Femur (tissue), 1 donor: ENCODE measurements around the gene TAC4.
A peak's percentile ranks its signal among the peaks of the same experiment; 100 is the strongest.

ENCODE experiments used
- DNase-seq: peaks from one replicate; pipeline ENCODE4 v3.0.0-alpha.2; 2017

Gene TAC4

GRCh38 chr17:49872754-49873377, 25.0 kb upstream of the TAC4 start:
- DNase-seq, result no peak

DNA sequence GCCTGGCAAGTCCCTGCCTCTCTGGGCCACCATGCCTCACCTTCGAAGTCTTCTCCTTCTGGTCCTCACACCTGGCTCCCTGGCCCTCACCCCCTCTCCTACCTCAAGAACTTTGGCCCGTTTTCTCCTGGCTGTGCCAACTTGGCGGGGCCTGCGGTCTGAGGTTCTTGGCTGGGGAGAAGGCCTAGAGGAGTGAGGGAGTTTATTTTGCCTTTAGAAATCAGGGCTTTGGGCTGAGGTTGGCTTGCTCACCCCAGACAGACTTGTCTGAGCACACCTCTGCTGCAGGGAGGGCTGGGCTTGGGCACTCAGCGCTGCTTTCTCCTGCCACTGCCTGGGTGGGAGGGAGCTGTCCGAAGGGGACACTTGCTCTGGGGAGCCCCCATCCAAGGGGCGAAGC, 23.3 kb upstream of the TAC4 start:
- DNase-seq, result no peak

DNA sequence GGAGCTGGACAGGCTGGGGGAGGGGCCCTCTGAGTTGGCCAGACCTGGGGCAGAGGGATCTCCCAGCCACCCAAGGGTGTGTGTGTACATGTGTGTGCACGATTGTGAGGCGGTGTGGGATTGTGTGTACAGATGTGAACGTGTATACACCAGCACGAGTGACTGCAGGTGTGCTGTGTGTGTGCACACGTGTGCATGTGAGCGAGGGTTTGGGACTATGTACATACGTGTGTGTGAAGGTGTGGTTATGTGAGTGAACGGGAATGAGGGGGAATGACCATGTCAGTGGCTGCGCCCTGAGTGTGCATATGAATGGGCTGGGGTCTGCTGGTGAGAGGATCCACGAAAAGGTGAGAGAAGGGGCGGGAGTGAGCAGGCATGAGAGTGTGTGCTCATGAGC, 22.4 kb upstream of the TAC4 start:
- DNase-seq, result no peak

GRCh38 chr17:49869038-49869374, 21.1 kb upstream of the TAC4 start:
- no peak for DNase-seq

DNA sequence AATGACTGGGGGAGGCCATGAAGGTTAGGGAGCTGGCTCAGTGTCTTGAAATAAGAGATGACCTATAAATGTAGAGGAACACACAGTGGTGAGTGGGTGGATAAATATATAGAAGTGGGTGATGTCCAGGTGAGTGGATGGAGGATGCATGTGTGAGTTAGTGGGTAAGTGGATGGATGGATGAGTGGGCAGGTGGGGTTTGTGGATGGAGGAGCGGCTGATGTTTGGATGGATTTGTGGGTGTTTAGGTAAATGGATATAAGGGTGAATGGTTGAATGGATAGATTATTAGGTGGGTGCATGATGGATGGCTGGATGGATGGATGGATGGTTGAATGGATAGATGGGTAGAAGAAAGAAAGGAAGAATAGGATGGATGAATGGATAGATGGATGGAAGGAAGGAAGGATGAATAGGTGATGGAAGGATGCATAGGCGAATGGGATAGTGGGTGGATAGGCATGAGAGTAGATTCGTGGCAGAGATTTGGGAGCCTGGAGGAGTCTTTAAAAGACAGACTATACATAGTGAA, 19.1 kb upstream of the TAC4 start:
- no peak for DNase-seq

GRCh38 chr17:49866019-49866380, 18.1 kb upstream of the TAC4 start:
- DNase-seq, result no peak

GRCh38 chr17:49862781-49863331, 15.0 kb upstream of the TAC4 start:
- peak; percentile 74 for DNase-seq

DNA sequence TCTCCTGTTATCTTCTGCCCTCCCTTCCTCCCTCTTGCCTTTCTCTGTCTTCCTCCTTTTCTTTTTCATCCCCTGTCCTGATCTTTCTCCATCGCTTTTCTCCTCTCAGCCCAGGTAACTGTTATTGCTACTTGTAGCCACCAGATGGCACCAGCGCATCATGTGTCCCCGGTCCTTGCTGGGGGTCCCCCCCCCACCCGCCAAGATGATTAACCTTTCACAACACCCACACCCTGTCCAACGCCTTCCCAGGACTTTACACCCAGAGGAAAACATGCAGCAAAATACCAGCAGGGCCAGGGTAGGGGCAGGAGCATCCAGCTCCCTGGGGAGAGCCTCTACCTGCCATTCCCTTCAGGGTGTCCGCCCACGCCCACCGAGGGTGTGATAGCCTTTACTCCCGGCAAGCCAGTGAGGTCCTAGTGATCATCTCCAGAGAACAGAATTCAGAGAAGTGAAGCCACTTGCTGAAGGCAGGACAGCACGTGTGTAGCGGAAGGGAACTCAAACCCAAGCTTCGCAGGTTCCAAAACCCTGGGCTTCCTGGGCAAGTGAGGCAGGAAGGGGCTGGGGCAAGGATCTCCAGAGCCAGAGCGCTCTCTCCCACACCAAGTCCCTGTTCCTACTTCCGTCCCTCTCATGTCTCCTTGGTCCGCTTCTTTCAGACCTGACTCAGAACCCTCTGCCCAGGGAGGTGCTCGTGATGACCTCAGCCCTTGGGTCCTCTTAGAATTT, 13.4 kb upstream of the TAC4 start:
- DNase-seq, result peak; percentile 65

DNA sequence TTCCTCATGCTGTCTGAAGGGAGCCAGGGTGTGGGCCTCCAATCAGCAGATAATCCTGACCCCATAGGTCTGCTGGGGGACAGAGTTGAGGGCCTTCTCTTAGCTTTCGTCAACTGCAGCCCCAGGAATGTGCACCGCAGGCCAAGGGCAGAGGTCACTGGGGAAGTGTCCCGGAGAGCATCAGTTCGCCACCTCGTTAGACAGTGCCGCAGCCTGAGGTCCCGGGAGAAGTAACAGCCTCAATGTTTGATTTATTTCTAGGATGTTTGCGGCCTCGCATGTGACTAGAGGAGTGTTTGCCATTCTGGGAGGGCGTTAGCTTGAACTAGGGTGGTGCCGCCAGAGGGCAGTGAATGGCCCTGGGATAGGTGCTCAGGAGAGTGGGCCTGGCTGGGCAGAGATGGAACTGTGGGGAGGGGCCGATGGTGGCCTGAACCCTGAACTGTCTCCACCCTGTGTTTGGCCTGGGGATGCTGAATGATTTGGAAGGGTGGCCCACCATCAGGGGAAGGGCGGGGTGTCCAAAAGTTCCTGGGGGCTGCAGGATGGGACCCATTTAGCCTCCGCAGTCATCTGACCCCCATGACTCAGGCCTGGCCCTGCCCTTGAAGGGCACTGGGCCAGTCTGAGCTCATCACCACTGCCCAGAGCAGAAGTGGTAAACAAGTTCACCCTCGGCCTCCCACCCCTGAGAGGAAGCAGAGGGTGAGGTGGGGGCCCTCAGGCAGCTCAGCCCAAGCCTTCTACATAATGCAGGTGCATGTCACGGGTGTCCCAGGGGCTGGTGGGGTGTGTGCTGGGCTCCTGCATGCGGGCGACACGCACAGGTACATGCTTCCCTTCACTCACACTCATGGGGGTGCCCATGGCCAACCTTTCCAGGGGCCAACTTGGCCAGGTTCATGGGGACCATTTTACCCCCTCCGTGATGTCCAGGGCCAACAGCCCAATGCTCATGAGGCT, 12.4 kb upstream of the TAC4 start:
- DNase-seq, result no peak

DNA sequence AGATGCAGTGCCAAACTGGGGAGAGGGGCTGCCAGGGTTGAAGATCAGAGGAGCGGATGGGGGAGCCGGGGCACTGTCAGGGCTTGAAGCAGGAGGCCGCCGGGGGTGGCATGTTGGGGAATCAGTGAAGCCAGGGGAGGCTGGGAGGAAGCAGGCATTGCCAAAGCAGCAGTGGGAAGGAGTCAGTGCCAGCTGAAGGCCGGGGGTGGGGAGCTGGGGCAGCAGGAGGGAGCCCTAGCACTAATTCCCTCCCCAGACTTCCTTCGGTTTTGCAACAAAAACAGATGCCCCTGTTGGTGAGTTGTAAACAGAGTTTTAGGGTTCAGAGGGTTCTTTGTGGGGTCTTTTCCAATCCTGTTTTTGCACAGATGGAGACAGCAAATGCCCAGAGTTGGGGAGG, 10.9 kb upstream of the TAC4 start:
- no peak for DNase-seq

DNA sequence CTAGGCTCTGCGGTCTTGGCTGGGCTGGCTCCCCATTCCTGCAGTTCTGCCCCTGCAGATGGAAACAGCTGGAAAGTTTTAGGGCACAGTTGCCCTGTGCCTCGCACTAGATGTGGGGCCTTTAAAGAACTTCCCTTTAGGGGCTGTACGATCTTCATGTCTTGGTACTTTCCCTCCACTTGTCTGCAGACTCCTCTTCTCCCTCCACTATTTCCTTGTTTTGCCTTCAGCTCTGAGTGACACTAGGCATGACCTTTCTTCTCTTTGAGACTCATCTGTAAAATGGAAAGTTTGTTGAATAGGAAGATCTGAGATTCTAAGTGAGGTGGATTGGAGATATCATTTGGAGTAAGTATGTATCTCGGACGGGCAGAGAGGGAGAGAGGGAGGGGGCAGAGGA, 6.3 kb upstream of the TAC4 start:
- DNase-seq, result no peak

DNA sequence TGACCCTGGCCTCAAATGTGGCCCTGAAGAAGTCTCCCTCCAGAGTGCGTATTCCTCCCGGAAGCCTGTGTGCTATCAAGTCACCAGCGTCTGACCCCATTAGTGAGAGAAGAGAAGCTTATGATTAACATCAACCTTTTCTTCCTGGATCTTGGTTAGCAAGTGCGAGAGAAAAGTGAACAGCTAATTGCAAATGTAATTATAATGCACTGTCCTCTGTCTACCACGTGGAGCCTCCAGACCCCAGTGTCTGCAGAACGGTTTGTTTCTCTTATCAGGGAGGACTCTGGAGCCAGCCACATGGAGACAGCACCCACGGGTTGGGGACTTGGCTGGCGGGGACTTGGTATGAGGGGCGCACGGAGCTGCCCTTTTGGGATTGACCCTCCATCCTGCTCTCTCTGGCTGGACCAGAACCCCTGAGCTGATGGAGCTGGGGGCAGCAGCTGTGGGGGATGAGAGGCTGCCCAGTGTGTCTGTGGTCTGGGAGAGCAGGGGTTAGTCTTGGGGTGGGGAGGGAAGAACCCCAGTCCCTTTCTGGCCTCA, 5.7 kb upstream of the TAC4 start:
- no peak for DNase-seq

GRCh38 chr17:49851387-49852291, 3.8 kb upstream of the TAC4 start:
- DNase-seq, result peak; percentile 83

GRCh38 chr17:49850772-49851386, 3.0 kb upstream of the TAC4 start:
- peak; percentile 73 for DNase-seq

- no peak for DNase-seq
These were observed 2.3 kb upstream of the TAC4 start for GRCh38 chr17:49850218-49850610.

DNA sequence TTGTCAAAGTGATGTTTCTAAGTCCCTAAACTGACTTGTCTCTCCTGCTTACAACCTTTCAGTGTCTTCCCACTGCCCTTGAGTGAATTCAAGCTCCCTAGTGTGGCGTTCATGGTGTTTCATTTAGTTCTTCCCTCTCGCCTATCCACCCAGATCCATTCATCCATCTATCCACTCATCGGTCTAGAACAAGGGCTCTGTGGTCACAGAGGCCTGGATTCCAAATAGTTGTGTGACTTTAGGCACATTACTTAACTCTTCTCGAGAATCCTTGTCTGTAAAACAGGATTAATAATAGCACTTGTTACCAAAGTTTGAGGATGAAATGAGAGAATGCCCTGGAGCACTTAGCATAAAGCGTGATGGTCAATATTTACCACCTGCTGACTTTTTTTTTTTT, 870 bp upstream of the TAC4 start:
- DNase-seq, result no peak

DNA sequence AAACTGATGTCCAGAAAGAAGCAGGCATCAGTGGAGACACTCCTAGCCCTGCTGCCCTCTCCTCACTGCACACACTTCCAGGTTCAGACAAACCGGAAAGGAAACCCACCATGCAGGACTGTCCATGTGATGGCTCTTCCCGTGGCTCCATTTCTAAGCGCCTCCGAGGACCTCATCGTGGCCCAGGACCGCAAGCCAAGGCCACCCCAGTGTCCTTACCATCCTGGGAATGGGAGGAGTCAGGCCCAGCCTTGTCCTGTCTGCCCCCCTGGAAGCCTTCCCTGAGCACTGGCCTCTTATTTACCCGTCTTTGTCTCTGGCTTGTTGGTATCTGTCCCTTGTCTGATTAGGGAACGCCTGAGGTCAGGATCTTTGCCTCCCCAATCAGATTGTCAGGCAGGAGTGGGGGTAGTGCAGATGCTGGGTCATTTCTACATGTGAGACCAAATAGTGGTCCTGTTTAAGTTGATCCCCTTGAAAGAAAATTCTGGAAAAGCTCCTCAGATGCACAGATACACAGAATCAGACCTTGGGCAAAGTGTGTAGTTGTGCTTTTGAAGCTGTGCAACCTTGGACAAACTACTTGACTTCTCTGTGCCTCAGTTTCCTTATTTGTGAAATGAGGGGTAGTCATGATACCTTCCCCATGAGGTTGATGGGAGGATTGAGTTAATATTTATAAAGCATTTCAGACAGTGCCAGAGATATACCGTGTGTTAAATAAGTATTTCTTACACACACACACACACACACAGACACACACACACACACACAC, 744 bp downstream of the TAC4 start:
- DNase-seq, result no peak

DNA sequence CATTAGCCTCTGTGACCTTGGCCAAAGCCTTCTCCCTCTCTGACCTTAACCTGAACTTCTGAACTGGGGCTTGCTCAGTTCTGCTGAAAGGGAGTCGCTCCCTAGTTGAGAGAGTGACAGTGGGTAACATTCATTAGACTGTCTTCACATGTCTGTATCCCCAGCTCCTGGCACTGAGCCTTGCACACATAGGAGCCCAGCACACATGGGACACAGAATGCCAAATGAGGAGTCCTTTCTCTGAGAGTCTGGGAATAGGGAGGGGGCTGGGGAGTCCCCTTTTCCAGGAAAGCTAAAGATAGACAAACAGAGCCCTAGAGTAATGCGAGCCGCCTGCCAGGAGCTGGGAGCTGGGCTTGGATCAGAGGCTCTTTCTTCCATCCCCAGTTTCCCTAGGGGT, 2.5 kb downstream of the TAC4 start:
- peak; percentile 71 for DNase-seq

DNA sequence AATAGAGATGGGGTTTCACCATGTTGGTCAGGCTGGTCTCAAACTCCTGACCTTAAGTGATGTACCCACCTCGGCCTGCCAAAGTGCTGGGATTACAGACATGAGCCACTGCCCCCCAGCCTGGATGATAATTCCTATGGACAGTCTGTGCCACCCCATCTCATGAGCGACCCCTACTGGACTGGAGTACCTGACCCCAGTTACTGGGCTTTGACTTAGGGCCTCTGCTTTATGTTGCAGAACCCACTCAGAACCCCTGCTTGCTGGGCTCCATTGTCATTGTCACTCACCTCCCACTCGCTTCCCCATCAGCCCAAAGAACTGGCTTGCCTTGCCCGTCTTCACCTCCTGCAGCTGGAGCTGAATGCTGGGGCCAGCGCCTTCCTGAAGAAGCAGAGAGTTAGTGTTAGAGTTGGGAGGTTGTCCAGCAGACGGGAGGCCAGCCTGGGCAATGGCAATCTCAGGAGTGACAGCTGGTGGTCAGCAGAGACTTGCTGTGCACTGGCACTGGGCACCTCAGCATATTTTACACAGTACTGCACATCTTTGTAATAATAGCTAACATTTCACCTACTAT, 4.0 kb downstream of the TAC4 start:
- DNase-seq, result no peak

DNA sequence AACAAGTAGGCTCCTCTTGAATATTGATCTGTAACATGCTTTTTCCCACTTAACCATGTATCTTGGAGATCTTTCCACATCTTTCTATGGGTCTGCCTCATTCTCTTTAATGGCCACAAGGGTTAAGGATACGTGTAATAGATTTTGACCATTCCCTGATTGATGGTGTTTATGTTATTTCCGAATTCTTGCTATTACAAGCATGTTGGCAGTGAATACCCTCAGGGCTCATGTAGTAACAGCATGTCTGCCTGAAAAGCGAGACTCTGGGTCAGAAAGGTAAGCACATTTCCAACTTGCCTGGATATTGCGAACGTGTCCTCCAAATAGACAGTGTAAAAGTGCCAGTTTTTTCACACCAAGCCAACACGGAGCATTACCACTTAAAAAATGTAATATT, 5.0 kb downstream of the TAC4 start:
- DNase-seq, result no peak
